HG02943 (cell line): ENCODE measurements around the gene NELL1.

Experiments
- ATAC-seq: cut with Tn5 transposase; IDR thresholded peaks from one replicate; pipeline ENCODE4 v1.9.1; 2021; ENCODE audit warnings: mild to moderate bottlenecking, low read depth, moderate library complexity; ENCODE audit not compliant: unreplicated experiment

The NELL1 gene

GRCh38 chr11:20864628-20865027, 195.2 kb downstream of the NELL1 start:
- no peak for ATAC-seq

GRCh38 chr11:20865161-20865560, 195.8 kb downstream of the NELL1 start:
- no peak for ATAC-seq

- no peak for ATAC-seq
Measured at GRCh38 chr11:20869123-20869522, 199.7 kb downstream of the NELL1 start.

GRCh38 chr11:20873054-20873453, 203.7 kb downstream of the NELL1 start:
- ATAC-seq: no peak

GRCh38 chr11:20874358-20874757, 205.0 kb downstream of the NELL1 start:
- ATAC-seq: no peak

GRCh38 chr11:20875889-20876288, 206.5 kb downstream of the NELL1 start:
- no peak for ATAC-seq

- ATAC-seq: no peak
Measured at GRCh38 chr11:20876738-20877137, 207.4 kb downstream of the NELL1 start.

- ATAC-seq: no peak
Measured at GRCh38 chr11:20880094-20880493, 210.7 kb downstream of the NELL1 start.

- no peak for ATAC-seq
Measured at GRCh38 chr11:20881328-20882079, 212.1 kb downstream of the NELL1 start.

- no peak for ATAC-seq
Measured at GRCh38 chr11:20887137-20887536, 217.8 kb downstream of the NELL1 start.

- ATAC-seq: no peak
Measured at GRCh38 chr11:20894296-20894695, 224.9 kb downstream of the NELL1 start.

GRCh38 chr11:20909995-20910726, 240.8 kb downstream of the NELL1 start:
- ATAC-seq: no peak

- ATAC-seq: no peak
Measured at GRCh38 chr11:20910733-20911132, 241.3 kb downstream of the NELL1 start.

- no peak for ATAC-seq
Measured at GRCh38 chr11:20912065-20912821, 242.9 kb downstream of the NELL1 start.

- ATAC-seq: no peak
Measured at GRCh38 chr11:20912922-20913512, 243.6 kb downstream of the NELL1 start.

- ATAC-seq: no peak
Measured at GRCh38 chr11:20917306-20917705, 247.9 kb downstream of the NELL1 start.

GRCh38 chr11:20926799-20927540, 257.6 kb downstream of the NELL1 start:
- no peak for ATAC-seq

GRCh38 chr11:20931029-20931428, 261.6 kb downstream of the NELL1 start:
- ATAC-seq: no peak

GRCh38 chr11:20933086-20933485, 263.7 kb downstream of the NELL1 start:
- no peak for ATAC-seq

GRCh38 chr11:20933958-20934357, 264.6 kb downstream of the NELL1 start:
- no peak for ATAC-seq
